Subcutaneous adipose tissue (tissue), 4 donors: ENCODE data around the gene DEGS2. TPM values are rescaled to one million over a fixed set of nuclear protein-coding genes. Genes with fewer than 3 reads are reported as not detected.

Source experiments
- CTCF ChIP-seq: fragments of 450-650 bp; IDR thresholded peaks from one replicate; pipeline ENCODE4 v1.5.1; 2016; ENCODE audit warnings: low read depth, mild to moderate bottlenecking, control low read depth, antibody characterized with exemption, moderate library complexity
- total RNA-seq, 4 donors: library from RNA; depleted of rRNA; stranded (reverse); fragments of >200 nt; gene quantifications; one replicate each; pipeline ENCODE4 v1.1.0, GENCODE V29; 2016

The DEGS2 gene
- total RNA-seq, 4 donors from 2014 or later: 0.22 to 0.94 (median 0.34) TPM; not detected in 1

GRCh38 chr14:100155049-100155621 lies 4.3 kb downstream of the DEGS2 start:
- TF ChIP-seq CTCF: no peak

- no peak for TF ChIP-seq CTCF
These were observed 5.9 kb downstream of the DEGS2 start for GRCh38 chr14:100153560-100153959.

- TF ChIP-seq CTCF: no peak
These were observed 7.4 kb downstream of the DEGS2 start for GRCh38 chr14:100152091-100152490.

GRCh38 chr14:100150932-100151587 lies 8.4 kb downstream of the DEGS2 start:
- TF ChIP-seq CTCF: no peak

GRCh38 chr14:100149851-100150611 lies 9.4 kb downstream of the DEGS2 start:
- no peak for TF ChIP-seq CTCF

GRCh38 chr14:100148837-100149731 lies 10.4 kb downstream of the DEGS2 start:
- no peak for TF ChIP-seq CTCF
